ENCODE results near the gene EPAS1.

DNA sequence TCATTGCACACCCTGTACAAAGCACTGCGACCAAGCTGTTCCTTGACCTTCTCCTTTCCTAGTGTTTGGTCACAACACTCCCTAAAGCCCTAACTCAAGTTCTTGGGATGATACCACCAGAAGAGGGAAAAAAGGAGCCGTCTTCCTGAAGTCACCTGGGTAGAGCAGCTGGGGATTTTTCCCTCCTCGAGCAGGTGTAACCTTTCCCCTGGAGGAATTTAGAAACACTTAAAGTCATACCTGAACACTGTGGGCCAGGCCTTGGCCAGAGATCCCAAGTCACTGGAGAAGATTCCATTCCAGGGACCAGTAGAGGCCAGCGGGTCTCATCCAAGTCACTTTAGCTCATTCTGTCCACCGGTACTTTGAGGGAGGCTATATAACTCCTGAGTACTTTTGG is 13.2 kb downstream of the EPAS1 start:
- TF ChIP-seq SIN3A (IDR thresholded peaks at IDR 0.05; ENCODE audit: borderline replicate concordance, low read depth, low read length) (no peak), ZBTB33 (IDR thresholded peaks at IDR 0.05; ENCODE audit: borderline replicate concordance, low read depth) (no peak), EZH2phosphoT487 (IDR thresholded peaks at IDR 0.05; ENCODE audit: borderline replicate concordance, low read depth) (no peak), YY1 (IDR thresholded peaks at IDR 0.05; ENCODE audit: low read depth) (no peak), TAF1 (IDR thresholded peaks at IDR 0.05; ENCODE audit: borderline replicate concordance, low read depth, low read length) (no peak), JUND (IDR thresholded peaks at IDR 0.05) (no peak), GATA2 (CRISPR knock-in tag; IDR thresholded peaks at IDR 0.05) (no peak), EP300 (IDR thresholded peaks at IDR 0.05; ENCODE audit: borderline replicate concordance in 1 of 2, low read depth in 1 of 2, low read length in 1 of 2) (no peak), SMC3 (IDR thresholded peaks at IDR 0.05; ENCODE audit: low read depth, low read length) (no peak), FOXM1 (IDR thresholded peaks at IDR 0.05; ENCODE audit: low read depth) (no peak)
- TF ChIP-seq, protein P1, sequence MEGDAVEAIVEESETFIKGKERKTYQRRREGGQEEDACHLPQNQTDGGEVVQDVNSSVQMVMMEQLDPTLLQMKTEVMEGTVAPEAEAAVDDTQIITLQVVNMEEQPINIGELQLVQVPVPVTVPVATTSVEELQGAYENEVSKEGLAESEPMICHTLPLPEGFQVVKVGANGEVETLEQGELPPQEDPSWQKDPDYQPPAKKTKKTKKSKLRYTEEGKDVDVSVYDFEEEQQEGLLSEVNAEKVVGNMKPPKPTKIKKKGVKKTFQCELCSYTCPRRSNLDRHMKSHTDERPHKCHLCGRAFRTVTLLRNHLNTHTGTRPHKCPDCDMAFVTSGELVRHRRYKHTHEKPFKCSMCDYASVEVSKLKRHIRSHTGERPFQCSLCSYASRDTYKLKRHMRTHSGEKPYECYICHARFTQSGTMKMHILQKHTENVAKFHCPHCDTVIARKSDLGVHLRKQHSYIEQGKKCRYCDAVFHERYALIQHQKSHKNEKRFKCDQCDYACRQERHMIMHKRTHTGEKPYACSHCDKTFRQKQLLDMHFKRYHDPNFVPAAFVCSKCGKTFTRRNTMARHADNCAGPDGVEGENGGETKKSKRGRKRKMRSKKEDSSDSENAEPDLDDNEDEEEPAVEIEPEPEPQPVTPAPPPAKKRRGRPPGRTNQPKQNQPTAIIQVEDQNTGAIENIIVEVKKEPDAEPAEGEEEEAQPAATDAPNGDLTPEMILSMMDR (IDR thresholded peaks at IDR 0.05), result no peak
